H1 (cell line): Measurements from ENCODE around the gene TBC1D16.

Experiments used
- BRCA1 ChIP-seq: IDR thresholded peaks from 2 replicates; pipeline ENCODE4 v1.6.1; 2012; ENCODE audit warnings: low read depth, low read length, improper control_type of control experiment
- EZH2 ChIP-seq: fragments of 200-600 bp; sonication (generic); IDR thresholded peaks from 2 replicates; pipeline ENCODE4 v1.7.1; 2012; ENCODE audit warnings: low read depth, mild to moderate bottlenecking, moderate library complexity, low read length, inconsistent platforms; ENCODE audit not compliant: severe bottlenecking
- PHF8 ChIP-seq: fragments of 200-600 bp; sonication (generic); conservative IDR thresholded peaks from 2 replicates; pipeline ENCODE4 v1.7.1; 2012; ENCODE audit warnings: low read depth, mild to moderate bottlenecking, inconsistent platforms, low read length, moderate library complexity
- SUZ12 ChIP-seq: fragments of 200-600 bp; sonication (generic); IDR thresholded peaks from 2 replicates; pipeline ENCODE4 v1.6.1; 2012; ENCODE audit warnings: mild to moderate bottlenecking, inconsistent platforms, low read length, moderate library complexity, mixed read lengths
- ZNF274 ChIP-seq: IDR thresholded peaks from 2 replicates; pipeline ENCODE4 v1.7.0; 2012; ENCODE audit warnings: low read length, borderline replicate concordance; ENCODE audit errors: extremely low read depth
- TF ChIP-seq, protein P1 (sequence below), 3 experiments: IDR thresholded peaks; 1 replicate in 2 of 3; 2 replicates in 1 of 3; pipeline versions ENCODE4 v1.5.1 to v1.6.1; 2011; ENCODE audit warnings: low read length in 3 of 3, mild to moderate bottlenecking in 3 of 3, inconsistent platforms in 2 of 3, low read depth in 1 of 3, moderate library complexity in 1 of 3; ENCODE audit not compliant: insufficient read depth in 1 of 3; ENCODE audit errors: control extremely low read depth in 1 of 3

DNA sequence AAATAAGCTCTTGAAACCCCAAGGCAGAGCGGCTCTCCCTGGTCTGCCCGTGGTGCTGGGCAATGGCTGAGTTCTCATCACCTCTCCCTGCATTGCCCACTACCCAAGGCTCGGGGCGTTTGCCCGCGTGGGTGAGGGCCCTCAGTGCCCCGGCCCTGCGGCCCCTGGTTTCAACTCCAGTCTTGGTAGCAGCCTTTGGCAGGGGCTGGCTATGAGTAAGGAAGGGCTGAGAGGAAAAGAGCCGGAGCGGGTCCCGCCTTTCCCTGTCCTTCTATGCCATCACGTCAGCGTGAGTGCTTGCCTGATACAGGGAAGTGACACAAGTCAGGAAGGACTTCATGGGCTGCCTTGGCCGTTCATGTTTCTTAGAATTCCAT lies 124.7 kb downstream of the TBC1D16 start:
- TF ChIP-seq PHF8 (no peak), EZH2 (no peak), SUZ12 (no peak), ZNF274 (no peak), BRCA1 (no peak)
- TF ChIP-seq, protein P1, sequence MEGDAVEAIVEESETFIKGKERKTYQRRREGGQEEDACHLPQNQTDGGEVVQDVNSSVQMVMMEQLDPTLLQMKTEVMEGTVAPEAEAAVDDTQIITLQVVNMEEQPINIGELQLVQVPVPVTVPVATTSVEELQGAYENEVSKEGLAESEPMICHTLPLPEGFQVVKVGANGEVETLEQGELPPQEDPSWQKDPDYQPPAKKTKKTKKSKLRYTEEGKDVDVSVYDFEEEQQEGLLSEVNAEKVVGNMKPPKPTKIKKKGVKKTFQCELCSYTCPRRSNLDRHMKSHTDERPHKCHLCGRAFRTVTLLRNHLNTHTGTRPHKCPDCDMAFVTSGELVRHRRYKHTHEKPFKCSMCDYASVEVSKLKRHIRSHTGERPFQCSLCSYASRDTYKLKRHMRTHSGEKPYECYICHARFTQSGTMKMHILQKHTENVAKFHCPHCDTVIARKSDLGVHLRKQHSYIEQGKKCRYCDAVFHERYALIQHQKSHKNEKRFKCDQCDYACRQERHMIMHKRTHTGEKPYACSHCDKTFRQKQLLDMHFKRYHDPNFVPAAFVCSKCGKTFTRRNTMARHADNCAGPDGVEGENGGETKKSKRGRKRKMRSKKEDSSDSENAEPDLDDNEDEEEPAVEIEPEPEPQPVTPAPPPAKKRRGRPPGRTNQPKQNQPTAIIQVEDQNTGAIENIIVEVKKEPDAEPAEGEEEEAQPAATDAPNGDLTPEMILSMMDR (IDR thresholded peaks at IDR 0.05; ENCODE audit: control extremely low read depth in 1 of 3, insufficient read depth in 1 of 3, low read depth in 1 of 3, low read length in 3 of 3), result no peak
